GM18499 (cell line): Measurements from ENCODE around the gene IL17F.
"Not testable (repeated sequence)": the region's sequence is repeated elsewhere in the genome, so short reads cannot be mapped to it uniquely, and the experiment has no call there.

Source experiments
- ATAC-seq: cut with Tn5 transposase; IDR thresholded peaks from one replicate; pipeline ENCODE4 v1.9.1; 2021; ENCODE audit warnings: moderate number of reproducible peaks; ENCODE audit not compliant: insufficient read depth, unreplicated experiment

The IL17F gene

DNA sequence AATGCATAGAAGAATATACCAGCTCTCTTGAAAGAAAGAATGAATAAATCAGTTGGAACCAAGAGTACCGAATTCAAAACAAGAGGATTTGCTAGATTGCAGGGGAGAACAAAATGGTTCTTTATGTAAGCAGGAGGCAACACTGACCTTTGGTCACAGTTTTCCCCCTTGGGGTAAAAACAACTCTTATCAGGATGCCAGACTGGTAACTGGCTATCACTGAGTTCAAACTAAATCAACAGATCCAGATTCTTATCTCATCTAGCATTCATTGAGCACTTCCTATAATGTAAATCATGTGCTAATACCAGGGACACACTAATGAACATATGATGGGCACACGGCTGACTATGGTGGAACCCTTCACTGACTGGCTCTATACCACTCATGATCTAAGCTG, 4.8 kb upstream of the IL17F start:
- no peak for ATAC-seq

DNA sequence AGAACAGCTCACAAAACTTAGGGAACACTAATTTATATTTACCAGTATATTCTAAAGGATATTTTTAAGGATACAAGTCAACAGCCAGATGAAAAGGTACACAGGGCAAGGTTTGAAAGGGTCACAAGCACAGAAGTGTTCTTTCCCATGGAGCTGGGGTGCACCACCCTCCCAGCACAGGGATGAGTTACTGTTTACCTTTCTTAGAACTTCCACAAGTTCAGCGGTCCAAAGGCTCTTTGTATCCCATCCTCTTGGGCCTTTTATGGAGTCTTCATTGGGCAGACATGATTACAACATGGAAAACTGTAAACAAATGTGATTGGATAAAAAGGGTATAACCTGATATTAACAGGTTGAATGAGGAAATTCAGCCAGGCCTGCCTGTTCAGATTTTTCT, 1.1 kb upstream of the IL17F start:
- ATAC-seq, result no peak

DNA sequence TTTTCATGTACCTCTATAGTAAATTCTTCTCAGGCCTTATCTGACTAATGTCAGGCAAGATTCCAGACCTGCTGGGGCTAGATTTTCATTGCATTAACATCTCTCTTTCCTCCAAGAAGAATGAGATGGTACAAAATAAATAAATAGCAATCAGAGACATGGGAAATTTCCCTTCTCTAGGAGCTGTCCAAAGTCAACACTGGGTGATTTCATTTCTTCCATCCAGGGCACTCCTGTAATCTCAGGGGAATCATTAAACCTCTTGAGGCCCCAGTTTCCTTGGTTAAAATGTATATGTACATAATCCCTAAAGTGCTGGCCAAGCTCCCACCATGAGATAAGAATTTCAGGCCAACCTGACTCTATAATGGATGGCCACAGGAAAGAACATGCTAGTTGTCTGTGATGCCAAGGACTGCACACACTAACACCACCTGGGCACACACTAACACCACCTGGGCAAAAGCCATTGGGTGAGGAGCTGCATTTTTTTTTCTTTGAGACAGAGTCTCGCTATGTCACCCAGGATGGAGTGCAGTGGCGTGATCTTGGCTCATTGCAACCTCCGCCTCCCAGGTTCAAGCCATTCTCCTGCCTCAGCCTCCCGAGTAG, 912 bp downstream of the IL17F start:
- no peak for ATAC-seq

DNA sequence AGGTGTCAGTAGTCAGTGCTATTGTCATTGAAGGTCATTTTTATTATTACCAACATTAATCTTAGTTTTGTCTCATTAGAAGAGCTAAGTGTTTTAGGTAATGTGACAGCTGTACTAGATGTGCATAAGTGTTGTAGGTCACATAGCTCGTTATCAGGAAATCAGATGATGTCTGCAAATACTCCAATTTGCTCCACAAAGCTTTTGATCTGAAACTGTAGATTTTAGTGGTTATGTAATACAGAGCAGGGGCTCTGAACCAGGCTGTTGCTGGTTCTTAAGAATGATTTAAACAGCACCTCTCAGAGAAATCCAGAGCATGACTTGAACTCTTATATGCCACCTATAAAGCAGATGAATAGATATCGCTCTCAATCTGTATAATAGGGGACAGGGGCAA, 2.5 kb downstream of the IL17F start:
- no peak for ATAC-seq

DNA sequence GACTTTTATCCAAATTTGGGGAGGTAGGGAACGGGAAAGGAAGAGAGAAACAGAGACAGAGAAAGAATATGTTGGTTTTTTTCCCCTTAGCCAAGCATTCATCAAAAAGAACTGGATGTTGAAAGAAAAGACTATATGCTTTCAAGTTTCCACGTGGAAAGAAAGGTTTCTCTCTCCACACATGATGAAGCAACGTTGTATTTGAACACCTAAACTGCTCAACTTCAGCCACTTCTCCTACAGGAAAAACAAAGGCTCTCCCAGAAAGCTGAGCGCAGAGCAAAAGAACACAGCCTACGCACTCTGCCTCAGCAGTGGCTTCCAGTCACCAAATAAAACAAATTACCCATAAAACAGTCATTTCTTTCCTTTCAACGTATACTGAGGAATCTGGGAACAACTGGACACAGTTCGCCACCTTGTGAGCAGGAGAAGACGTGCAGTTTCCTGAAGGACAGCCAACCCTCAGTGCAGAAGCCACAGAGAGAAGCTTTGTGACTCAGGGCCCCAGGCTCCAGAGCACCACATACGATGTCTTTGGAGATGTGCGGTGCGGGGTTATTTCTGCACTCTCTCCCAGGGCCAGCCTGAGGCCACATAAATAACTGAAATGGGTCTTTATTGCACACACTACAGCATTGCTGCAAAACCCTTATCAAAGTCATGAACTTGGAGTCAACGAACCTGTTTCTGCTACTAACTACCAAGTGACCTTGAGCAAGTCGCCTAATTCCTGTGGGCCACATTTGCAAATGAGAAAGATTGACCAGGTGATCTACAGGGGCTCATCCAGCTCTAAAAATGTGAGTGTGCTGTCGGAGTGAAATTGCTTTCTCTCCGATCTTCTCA, 10.1 kb downstream of the IL17F start:
- ATAC-seq, result peak; percentile 73

DNA sequence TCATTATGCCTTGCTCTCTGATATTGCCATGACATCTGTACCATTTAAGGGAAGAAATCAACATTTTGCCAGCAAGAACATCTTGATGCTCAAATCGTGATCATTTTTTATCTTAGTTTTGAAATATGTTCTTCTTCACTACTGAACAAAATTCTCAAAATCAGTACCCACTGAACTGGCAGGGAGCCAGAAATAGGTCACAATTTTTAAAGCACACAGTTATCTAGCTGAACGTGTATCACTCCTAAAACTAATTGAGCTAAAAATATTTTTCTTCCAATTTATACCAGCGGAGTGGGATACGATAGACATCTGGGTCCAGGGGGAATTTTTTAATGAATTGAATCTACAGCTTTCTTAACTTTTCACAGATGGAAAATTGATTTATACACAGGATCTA, 11.3 kb downstream of the IL17F start:
- no peak for ATAC-seq

DNA sequence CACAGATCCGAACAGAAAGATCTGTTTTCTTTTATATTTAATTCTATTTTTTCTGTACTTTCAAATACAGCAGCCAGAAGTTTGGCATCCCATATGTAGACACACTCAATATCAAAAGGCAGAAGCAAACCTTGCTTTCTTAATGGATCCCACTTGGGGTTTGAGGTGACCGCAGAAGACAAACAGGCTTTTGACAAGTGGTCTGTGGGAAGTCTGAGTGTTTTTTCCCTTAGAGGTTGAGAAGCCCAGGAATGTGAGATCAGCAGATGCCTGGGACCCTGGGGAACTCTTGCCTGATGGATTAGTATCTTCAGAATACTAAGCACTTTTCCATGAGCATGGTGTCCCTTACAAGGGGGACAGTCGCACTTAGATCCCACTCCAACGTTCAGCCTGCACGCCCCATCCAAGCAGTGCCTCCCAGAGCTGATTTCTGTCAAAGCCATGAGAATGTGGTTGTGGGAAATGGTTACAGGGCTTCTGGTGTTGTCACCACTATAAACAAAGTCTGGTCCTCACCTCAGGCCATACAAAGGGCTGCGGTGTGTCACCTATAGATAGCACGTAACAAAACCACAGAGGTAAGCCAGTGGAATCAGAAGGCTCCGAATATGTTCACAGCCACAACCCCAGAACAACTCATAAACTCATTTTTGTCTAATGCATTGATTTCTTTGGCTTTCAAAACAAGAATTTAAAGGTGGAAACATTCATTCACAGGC, 12.7 kb downstream of the IL17F start:
- no peak for ATAC-seq

DNA sequence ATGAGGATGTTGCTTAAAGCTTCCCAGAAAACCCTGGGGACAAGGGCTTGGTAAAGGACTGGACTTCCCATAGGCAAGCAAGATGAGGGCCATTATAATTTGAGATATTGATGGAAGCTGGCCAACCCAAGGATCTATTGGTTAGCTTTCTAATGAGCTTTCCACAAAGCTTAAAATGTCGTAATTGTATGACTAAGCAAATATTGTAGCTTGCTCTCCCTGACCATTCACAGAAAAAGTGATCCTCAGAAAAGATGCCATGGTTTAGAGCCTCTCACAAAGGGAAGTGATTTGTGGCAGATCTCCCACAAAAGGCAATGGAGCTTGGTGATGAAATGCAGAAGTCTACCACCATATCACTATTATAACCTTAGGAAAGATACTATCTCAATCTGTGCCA, 13.6 kb downstream of the IL17F start:
- ATAC-seq, result no peak

DNA sequence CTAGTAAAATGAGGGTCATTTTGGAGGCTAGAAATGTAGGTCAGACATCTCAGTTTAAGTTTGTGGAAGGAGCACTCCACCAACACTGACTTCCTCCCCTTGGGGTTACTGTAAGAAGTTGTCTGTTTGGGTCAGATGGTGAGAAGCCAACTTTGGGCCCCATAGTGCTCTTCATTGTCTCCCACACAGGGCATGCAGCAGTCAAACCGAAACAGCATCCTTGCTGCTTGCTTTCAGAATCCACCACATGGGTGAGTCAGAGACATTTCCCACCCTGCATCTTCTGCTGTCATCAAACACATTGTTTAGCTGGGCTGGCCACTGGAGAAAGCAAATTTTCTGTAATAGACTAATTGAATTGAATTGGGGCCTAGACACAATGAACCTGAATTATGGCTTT, 16.8 kb downstream of the IL17F start:
- ATAC-seq, result peak; percentile 100

DNA sequence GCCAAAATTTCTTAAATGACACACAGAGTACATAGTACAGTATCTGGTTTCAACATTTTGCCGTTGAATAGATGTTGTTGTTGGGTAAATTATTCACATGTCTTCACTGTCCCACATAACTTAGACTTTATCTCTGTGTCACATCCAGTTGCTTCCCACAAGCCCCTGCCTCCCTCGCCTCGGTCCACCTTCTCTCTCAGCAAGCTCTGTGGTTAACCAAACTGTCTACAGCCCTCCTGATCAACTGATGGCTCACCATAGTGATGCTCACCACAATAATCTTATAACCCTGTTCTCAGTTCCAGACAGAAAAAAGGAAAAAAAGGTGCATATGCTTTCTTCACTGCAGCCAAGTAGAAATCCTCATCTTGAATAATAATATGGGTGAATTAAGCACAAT, 23.0 kb downstream of the IL17F start:
- peak; percentile 69 for ATAC-seq

DNA sequence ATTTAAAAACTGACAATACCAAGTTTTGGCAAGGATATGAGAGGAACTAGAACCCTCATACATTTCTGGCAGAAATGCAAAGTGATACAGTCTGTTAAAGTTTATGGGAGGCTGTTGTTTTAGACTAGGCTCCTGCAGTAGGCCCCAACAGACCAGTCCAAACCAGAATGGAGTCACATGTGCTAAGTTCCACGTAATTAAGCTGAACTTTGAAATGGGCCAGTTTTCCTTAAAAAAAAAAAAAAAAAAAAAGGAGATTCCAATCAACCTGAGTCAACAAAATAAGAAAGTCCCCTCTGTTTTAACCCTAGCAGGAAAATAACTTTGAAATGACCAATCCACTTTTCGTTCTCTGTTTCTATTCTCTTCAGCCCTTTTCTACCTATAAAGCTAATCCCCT, 26.5 kb downstream of the IL17F start:
- no peak for ATAC-seq

DNA sequence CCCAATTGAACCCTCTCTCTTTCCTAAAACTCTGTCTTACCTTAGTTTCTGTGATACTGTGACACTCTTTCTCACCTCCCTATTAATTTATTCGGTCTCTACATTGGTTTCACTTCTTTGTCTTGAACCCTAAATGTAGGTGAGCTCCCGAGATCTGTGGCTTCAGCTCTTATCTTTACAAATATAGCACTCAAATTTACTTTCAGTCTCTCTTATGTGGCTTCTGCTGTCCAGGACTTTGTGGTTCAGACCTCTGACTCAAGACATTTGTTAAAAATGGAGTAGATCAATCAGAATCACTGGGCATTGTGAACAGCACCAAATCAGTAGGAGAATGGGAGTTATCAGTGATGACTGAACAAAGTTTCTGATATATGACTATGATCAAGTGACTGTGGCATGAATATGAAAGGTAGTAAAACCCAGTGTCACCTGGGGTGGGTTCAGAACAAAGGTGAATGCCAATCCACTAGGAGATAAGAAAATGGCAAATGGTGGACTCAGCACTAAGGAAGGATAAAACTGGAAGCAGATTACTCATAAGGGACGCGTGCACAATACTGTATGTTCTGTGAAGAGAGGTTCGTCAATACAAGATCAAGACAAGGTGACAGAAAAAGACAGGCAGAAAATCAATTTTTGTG, 27.2 kb downstream of the IL17F start:
- peak; percentile 49 for ATAC-seq

DNA sequence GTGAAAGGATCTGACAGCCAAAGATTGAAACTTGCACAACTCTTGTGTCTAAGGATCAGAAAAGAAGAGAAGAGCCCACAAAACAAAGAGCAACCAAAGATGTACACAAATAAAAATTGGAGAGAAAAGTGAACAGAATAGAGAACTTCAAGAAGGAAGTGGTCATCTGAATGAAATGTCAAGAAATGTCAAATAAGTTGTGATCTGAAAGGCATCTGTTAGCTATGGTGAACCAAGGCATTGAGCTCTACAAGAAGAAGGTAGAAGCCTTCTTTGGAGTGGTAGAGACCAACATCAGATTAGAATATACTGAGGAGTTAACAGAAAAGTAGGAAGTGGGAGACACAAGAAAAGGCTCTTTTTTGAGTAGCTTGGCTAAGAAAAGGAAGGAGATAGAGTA, 28.5 kb downstream of the IL17F start:
- ATAC-seq, result no peak

DNA sequence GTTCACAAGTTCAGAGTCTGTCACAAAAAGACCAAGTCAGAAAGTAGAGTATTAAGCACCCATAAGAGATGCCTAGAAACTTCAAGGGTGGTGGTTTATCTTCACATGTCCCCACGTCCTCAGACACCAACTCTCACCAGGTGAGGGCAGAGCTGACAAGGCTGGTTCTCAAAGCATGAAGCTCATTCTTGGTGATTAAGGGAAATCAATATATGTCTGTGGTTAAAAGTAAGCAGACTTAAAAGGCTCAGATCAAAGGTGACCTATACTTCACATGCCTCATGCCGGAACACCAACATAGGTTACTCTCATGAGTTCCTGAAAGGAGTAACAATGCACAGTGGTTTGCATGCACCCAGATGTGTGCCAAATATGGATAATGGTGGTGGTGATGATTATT, 31.2 kb downstream of the IL17F start:
- ATAC-seq, result no peak

DNA sequence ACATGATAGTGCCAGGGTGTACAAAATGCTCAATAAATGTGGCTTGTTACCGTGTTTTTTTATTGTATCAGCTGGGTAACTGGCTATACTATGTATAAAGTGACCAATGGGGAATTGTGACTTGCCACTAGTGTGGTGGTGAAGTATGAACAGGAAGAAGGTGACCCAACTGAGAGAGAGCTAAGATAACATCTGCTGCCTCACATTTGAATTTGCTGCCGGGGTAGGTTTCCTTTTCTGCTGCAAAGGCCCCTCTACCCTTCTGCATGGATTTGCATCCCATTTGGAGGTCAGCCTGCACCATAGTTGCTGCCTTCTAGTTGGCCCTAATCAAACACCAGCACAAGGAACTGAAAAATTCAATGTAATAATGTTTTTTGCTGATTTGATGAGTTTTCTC, 34.1 kb downstream of the IL17F start:
- peak; percentile 87 for ATAC-seq

DNA sequence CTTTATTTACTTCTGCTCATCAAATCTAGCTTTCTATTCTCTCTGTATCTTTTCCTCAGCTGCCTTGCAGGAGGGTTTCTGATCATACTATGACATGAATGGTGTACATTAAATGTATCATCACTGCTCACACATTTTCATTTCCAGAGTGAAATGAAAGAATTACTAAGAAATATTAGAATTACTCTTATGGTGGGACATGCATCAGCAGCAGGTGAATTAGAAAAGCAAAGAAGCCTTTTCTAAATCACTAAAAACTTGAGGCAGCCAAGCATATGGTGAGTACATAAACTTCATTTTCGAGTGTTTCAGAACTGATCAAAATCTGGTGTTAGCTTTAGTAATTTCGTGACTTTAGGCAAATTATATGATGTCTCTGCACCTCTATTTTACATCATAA, 34.5 kb downstream of the IL17F start:
- peak; percentile 37 for ATAC-seq

DNA sequence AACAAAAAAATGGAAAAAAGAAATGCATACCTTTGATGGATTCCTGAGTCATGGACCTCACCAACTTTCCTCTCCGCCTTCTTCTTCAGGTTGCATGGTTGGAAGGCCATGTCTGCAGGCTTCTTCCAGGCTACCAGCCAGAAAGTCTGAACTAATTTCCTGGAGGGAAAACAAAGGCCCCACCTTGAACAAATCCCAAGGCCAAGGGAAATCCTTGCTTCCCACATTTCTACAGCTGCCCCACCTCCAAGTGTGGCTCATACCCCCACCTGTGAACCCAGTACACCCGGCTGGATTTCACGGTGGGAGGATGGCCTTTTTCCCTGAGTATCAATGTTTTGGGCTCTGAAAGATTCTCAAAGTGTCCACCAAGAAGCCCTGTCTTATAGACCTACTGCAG, 35.7 kb downstream of the IL17F start:
- ATAC-seq, result no peak

DNA sequence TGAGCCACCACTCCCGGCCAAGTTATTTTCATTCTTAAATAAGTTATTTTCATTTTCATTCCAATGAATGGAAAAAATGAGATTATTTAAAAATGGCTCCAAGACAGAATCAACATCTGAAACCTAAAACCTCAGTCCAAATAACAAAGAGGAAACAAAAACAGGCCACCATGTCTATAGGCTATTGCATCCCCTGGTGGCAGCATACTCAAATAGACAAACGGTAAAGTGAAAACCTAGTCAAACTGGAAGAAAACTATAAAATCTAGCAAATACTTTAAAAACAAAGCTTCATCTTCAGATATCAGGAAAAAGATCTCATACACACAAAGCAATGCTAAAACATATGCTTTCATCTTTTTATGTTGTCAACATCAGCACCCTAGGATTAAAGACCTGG, 37.2 kb downstream of the IL17F start:
- no peak for ATAC-seq

DNA sequence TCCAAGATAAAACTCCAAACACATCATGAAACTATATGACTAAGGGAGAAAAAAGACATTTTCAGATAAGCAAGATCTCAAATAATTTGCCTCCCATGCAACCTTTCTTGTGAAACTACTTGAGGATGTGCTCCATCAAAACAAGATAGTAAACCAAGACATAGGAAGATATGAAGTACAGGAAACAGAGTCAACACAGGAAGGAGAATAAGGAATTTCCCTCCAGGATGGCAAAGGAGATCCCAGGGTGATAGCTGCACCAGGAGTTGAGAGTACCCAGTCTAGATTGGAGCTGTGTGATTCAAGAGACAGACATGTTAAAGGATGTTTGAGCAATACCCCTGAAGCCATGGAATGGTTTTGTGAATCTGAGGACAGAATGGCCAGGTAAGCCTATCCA, 42.8 kb downstream of the IL17F start:
- ATAC-seq, result no peak

DNA sequence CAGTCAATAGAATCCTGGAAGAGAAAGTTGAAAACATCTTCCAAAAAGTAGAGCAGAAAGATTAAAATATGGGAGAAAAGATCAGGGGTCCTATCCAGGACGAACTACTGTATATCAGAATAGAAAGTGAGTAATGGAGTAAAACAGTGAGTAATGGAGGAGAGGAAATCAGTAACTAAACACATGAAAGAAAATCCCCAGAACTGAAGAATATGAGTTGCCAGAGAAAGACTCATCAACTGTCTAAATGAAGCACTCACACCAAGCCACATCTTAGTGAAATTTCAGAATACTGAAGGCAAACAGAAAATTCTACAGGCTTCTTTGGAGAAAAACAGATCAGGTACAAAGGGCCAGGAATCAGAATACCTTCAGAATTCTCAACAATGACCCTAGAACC, 43.3 kb downstream of the IL17F start:
- no peak for ATAC-seq

DNA sequence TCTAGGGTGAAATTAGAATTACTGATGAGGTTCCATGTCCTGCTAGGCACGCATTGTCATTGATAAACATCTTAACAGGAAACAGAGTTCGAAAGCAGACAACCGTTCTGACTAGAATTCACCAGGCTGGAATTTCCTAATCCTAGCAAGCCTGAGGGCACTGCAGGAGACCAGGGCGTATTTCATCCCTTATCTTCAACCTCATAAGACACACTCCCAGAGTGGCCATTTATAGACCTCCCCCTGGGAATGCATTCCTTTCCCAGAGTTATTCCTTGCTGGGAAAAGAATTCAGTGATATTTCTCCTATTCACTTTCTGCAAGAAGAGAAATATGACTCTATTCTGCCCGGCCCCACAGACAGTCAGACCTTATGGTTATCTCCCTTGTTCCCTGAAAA, 44.2 kb downstream of the IL17F start:
- ATAC-seq, result not testable (repeated sequence)
